ENCODE results near the gene BMP6.

Gene BMP6

GRCh38 chr6:7924867-7925266, 199.0 kb downstream of the BMP6 start:
- DNase-seq (ENCODE audit: low read depth): no peak
- no peak overlapping the region for H3K4me3 ChIP-seq (ENCODE audit: control insufficient read depth, low read depth, low read length)
- TF ChIP-seq, protein P1, sequence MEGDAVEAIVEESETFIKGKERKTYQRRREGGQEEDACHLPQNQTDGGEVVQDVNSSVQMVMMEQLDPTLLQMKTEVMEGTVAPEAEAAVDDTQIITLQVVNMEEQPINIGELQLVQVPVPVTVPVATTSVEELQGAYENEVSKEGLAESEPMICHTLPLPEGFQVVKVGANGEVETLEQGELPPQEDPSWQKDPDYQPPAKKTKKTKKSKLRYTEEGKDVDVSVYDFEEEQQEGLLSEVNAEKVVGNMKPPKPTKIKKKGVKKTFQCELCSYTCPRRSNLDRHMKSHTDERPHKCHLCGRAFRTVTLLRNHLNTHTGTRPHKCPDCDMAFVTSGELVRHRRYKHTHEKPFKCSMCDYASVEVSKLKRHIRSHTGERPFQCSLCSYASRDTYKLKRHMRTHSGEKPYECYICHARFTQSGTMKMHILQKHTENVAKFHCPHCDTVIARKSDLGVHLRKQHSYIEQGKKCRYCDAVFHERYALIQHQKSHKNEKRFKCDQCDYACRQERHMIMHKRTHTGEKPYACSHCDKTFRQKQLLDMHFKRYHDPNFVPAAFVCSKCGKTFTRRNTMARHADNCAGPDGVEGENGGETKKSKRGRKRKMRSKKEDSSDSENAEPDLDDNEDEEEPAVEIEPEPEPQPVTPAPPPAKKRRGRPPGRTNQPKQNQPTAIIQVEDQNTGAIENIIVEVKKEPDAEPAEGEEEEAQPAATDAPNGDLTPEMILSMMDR (conservative IDR thresholded peaks at IDR 0.05; ENCODE audit: control insufficient read depth, insufficient read depth, low read depth, low read length): no peak

Data from fibroblast of mammary gland (primary cell).